ENCODE measurements around the gene BRAF. TPM values are rescaled to one million over a fixed set of nuclear protein-coding genes. Genes with fewer than 3 reads are reported as not detected.
"Not testable (repeated sequence)": the region's sequence is repeated elsewhere in the genome, so short reads cannot be mapped to it uniquely, and the experiment has no call there.

BRAF gene
- total RNA-seq, 1 donor from 2014 or later, result 16.8 TPM

GRCh38 chr7:140923358-140924006 lies 1.2 kb downstream of the BRAF start:
- ATAC-seq (peak; percentile 58), DNase-seq (ENCODE audit: missing footprints) (no peak)
- intact Hi-C loops (cut with DNase I), result loop anchor here (2.0 to 5.0 kb wide), 2 partner anchors 89 to 113 kb away; partner anchors contain the start of gene MRPS33

- no peak for ATAC-seq
- intact Hi-C loops (cut with DNase I), result loop anchor here (5.0 kb wide), 1 partner anchor 89 kb away; the partner anchor contains the start of gene MRPS33
Measured at GRCh38 chr7:140922741-140923345, 1.9 kb downstream of the BRAF start.

GRCh38 chr7:140920745-140921144 lies 4.0 kb downstream of the BRAF start:
- DNase-seq (ENCODE audit: missing footprints), result no peak
- intact Hi-C loops (cut with DNase I), result loop anchor here (5.0 kb wide), 1 partner anchor 92 kb away; the partner anchor contains the start of gene MRPS33
- ATAC-seq, result no peak

More at GRCh38 chr7:140922741-140923345, 1.9 kb downstream of the BRAF start:
- no peak for DNase-seq (ENCODE audit: missing footprints)

DNA sequence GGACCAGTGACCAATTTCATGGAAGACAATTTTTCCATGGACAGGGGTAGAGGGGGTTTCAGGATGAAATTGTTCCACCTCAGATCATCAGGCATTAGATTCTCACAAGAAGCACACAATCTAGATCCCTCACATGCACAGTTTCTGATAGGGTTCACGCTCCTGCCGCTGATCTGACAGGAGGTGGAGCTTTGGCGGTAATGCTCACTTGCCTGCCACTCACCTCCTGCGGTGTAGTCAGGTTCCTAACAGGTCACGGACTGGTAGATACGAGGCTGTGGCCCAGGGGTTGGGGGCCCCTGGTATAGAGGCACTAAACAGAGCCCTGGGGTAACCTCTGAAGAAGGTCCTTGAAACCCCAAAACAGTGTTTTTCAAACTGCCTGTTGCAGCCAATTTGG lies 6.5 kb downstream of the BRAF start:
- intact Hi-C loops (cut with DNase I), result no loop called here
- ATAC-seq (no peak), DNase-seq (ENCODE audit: missing footprints) (no peak)

DNA sequence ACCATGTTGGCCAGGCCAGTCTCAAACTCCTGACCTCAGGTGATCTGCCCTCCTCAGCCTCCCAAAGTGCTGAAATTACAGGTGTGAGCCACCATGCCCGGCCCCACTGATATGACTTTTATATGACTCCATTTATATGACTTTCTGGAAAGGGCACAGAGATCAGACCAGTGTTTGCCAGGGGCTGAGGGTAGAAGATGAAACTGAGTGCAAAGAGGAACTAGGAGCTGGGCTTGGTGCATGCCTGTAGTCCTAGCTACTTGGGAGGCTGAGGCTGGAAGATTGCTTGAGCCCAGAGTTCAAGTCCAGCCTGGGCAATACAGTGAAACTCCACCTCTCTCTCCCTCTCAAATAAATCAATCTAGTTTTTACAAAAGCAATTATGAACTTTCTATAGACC lies 7.5 kb downstream of the BRAF start:
- ATAC-seq (no peak), DNase-seq (ENCODE audit: missing footprints) (no peak)
- intact Hi-C loops (cut with DNase I), result no loop called here

- ATAC-seq (no peak), DNase-seq (ENCODE audit: missing footprints) (no peak)
- intact Hi-C loops (cut with DNase I), result no loop called here
Measured at GRCh38 chr7:140915935-140916555, 8.7 kb downstream of the BRAF start.

DNA sequence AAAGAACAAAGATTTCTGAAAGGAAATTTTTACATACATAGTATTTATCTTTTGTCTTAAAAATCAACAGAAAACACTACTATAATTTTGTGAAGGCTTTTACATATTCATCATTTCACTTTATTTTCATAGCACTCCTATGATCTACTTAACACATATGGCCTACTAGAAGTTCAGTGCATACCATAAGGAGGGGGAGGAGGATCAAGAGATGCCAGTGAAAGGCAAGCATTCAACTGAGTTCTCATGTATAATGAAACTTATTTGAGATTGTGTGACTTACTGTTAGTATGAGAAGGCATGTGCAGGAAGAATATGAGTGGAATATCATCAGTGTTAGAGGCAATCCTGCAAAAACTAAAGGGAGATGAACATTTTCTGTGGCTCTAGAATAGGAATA lies 10.6 kb downstream of the BRAF start:
- intact Hi-C loops (cut with DNase I), result no loop called here
- DNase-seq (ENCODE audit: missing footprints) (no peak), ATAC-seq (no peak)

- DNase-seq (ENCODE audit: missing footprints); ATAC-seq; intact Hi-C loops (cut with DNase I): not testable (repeated sequence)
Measured at GRCh38 chr7:140913596-140913928, 11.2 kb downstream of the BRAF start.

DNA sequence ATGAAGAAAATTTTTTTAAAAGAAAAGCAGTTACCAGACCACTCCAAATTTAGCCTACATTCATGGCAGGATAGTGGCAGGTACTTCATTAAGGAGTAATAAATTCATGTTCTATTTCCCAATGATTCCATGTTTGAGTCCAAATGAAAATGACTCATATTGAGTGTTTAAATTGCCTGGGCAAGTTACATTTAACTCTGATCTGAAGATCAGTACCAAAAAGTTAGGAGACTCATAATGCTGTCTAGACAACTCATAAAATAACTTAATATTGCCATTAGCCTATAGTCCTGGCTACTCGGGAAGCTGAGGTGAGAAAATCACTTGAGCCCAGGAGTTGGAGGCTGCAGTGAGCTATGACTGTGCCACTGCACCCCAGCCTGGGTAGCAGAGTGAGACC lies 13.0 kb downstream of the BRAF start:
- DNase-seq (ENCODE audit: missing footprints), result no peak
- intact Hi-C loops (cut with DNase I), result no loop called here
- no peak for ATAC-seq

- ATAC-seq (no peak), DNase-seq (ENCODE audit: missing footprints) (no peak)
- intact Hi-C loops (cut with DNase I), result no loop called here
Measured at GRCh38 chr7:140909476-140910161, 15.1 kb downstream of the BRAF start.

GRCh38 chr7:140908361-140908760 lies 16.4 kb downstream of the BRAF start:
- DNase-seq (ENCODE audit: missing footprints) (no peak), ATAC-seq (no peak)
- intact Hi-C loops (cut with DNase I), result no loop called here

GRCh38 chr7:140903741-140904480 lies 20.8 kb downstream of the BRAF start:
- ATAC-seq, result no peak

GRCh38 chr7:140902303-140902953 lies 22.3 kb downstream of the BRAF start:
- ATAC-seq, result no peak
- intact Hi-C loops (cut with DNase I), result no loop called here
- DNase-seq (ENCODE audit: missing footprints), result no peak

More at GRCh38 chr7:140903741-140904480, 20.8 kb downstream of the BRAF start:
- intact Hi-C loops (cut with DNase I), result no loop called here
- no peak for DNase-seq (ENCODE audit: missing footprints)

DNA sequence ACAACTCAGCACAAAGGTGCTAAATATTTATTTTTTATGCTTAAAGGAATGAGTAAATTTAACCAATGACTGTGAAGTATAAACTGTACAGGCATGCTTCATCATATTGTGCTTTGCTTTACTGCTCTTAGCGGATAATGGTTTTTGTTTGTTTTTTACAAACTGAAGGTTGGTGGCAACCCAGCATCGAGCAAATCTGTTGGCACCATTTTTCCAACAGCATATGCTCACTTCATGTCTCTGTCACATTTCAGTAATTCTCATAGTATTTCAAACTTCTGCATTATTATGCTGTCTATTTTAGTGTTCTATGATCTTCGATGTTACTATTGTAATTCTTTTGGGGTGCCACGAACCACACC lies 22.8 kb downstream of the BRAF start:
- ATAC-seq, result no peak
- intact Hi-C loops (cut with DNase I), result no loop called here
- no peak for DNase-seq (ENCODE audit: missing footprints)

GRCh38 chr7:140899883-140900282 lies 24.8 kb downstream of the BRAF start:
- DNase-seq (ENCODE audit: missing footprints) (no peak), ATAC-seq (no peak)
- intact Hi-C loops (cut with DNase I), result no loop called here

DNA sequence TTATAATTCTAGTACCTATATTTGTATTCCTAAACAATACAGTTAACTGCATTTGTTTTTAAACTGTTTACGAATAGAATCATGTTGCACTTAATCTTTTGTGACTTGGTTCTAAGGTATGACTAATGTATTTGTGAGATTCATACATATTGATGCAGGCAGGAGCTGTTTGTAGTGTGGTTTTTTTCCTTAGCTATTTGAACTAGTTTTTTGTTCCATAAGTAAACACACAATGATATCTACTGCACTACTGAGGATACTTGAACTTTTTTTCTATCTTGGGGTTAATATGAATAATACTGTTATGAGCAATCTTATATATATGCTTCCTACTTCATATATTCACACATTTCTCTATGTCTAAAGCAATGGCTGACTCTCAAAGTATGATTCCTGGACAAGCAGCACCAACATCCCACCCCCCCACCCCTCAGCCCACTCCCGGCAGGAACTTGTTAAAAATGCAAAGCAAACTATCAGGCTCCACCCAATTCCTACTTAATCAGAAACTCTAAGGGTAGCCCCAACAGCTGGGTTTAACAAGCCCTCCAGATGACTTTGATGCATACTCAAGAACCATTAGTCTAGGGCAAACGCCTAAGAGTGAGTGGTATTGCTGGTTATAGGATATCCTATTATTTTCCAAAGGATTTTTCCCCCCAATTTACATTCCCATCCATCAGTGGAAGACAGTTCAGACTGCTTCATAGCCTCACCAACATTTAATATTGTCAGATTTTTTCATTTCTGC lies 25.8 kb downstream of the BRAF start:
- DNase-seq (ENCODE audit: missing footprints) (no peak), ATAC-seq (no peak)
- intact Hi-C loops (cut with DNase I), result no loop called here

GRCh38 chr7:140896996-140897395 lies 27.7 kb downstream of the BRAF start:
- no peak for DNase-seq (ENCODE audit: missing footprints)
- no peak for ATAC-seq
- intact Hi-C loops (cut with DNase I), result no loop called here

GRCh38 chr7:140889645-140890044 lies 35.1 kb downstream of the BRAF start:
- DNase-seq (ENCODE audit: missing footprints) (no peak), ATAC-seq (no peak)
- intact Hi-C loops (cut with DNase I), result no loop called here

All from Right ventricle myocardium inferior (tissue), 1 donor.